Endothelial cell of umbilical vein (primary cell): ENCODE results near the gene TRPV6. TPM values are rescaled to one million over a fixed set of nuclear protein-coding genes. Genes with fewer than 3 reads are reported as not detected.

Experiments used
- BruUV-seq: library from RNA; stranded (reverse); fragments of 400-500 nt; replicated peaks from 2 replicates; lab custom pipeline; 2021; lab: Mats Ljungman, UMichigan
- CTCF ChIA-PET: fragments of 300-600, 350-600 bp; sonication (Branson Sonifier 250); formaldehyde crosslinking; loops from one replicate; lab custom pipeline; 2021; ENCODE audit warnings: antibody characterized with exemption, inconsistent platforms; lab: Charles Lee
- POLR2A ChIA-PET: fragments of 300-600, 350-600 bp; sonication (Branson Sonifier 250); formaldehyde crosslinking; loops from one replicate; lab custom pipeline; 2021; ENCODE audit warnings: antibody characterized with exemption, inconsistent platforms; lab: Charles Lee
- DNase-seq: peaks from one replicate; pipeline ENCODE4 v3.0.0-alpha.2; 2011; ENCODE audit warnings: low read depth, low spot score
- FAIRE-seq: peaks from 2 replicates; lab custom pipeline; 2011; peaks lifted over from hg19 to GRCh38; lab: Jason Lieb, UNC
- H2AFZ ChIP-seq: 2 replicates; pipeline ENCODE4 v1.6.0; 2012; ENCODE audit warnings: low read depth, low read length, control low read depth, inconsistent platforms
- H3K27ac ChIP-seq: 2 replicates; pipeline ENCODE4 v1.5.1; 2011; ENCODE audit warnings: low read depth, mild to moderate bottlenecking, control low read depth, low read length, moderate library complexity; ENCODE audit not compliant: insufficient read depth
- H3K27me3 ChIP-seq, 2 experiments: 2 replicates each; pipeline versions ENCODE4 v1.6.0 to v1.6.1; 2011; ENCODE audit warnings: low read length in 2 of 2, mixed read lengths in 1 of 2; ENCODE audit not compliant: control insufficient read depth in 2 of 2, insufficient read depth in 2 of 2
- H3K36me3 ChIP-seq, 2 experiments: 2 replicates in 1 of 2; 3 replicates in 1 of 2; pipeline ENCODE4 v1.5.1; 2011; ENCODE audit warnings: low read length in 2 of 2, mild to moderate bottlenecking in 1 of 2, moderate library complexity in 1 of 2; ENCODE audit not compliant: control insufficient read depth in 2 of 2, insufficient read depth in 2 of 2; ENCODE audit errors: extremely low read depth in 1 of 2
- H3K4me1 ChIP-seq: 3 replicates; pipeline ENCODE4 v1.5.1; 2011; ENCODE audit warnings: mild to moderate bottlenecking, low read length; ENCODE audit not compliant: control insufficient read depth, insufficient read depth; ENCODE audit errors: extremely low read depth
- H3K4me2 ChIP-seq: 2 replicates; pipeline ENCODE4 v1.6.1; 2011; ENCODE audit warnings: low read length, control low read depth, mixed read lengths; ENCODE audit not compliant: insufficient read depth
- H3K4me3 ChIP-seq, 3 experiments: fragments of 200-600 bp in 1 of 3; sonication (generic), shearing (Covaris generic) in 1 of 3; replicated peaks in 1 of 3; 2 replicates each; pipeline ENCODE4 v1.5.1; 2011 to 2016; ENCODE audit warnings: control low read depth in 3 of 3, low read length in 3 of 3, mild to moderate bottlenecking in 2 of 3, inconsistent platforms in 1 of 3, low read depth in 1 of 3, moderate library complexity in 1 of 3; ENCODE audit not compliant: insufficient read depth in 1 of 3
- H3K79me2 ChIP-seq: 2 replicates; pipeline ENCODE4 v1.6.0; 2012; ENCODE audit warnings: low read length, inconsistent platforms; ENCODE audit not compliant: control insufficient read depth, insufficient read depth
- H3K9ac ChIP-seq: replicated peaks from 2 replicates; pipeline ENCODE3; 2011; ENCODE audit warnings: low read length, control low read depth; ENCODE audit not compliant: insufficient read depth; ENCODE audit errors: extremely low read depth
- H3K9me1 ChIP-seq: replicated peaks from 3 replicates; pipeline ENCODE4 v1.6.0; 2011; ENCODE audit warnings: mild to moderate bottlenecking, low read length; ENCODE audit not compliant: control insufficient read depth, insufficient read depth; ENCODE audit errors: extremely low read depth
- H3K9me3 ChIP-seq: replicated peaks from 2 replicates; pipeline ENCODE4 v1.5.1; 2012; ENCODE audit warnings: low read length, inconsistent platforms; ENCODE audit not compliant: control insufficient read depth, insufficient read depth
- H4K20me1 ChIP-seq: replicated peaks from 2 replicates; pipeline ENCODE3; 2011; ENCODE audit warnings: mild to moderate bottlenecking, low read length; ENCODE audit not compliant: control insufficient read depth, insufficient read depth; ENCODE audit errors: extremely low read depth
- CTCF ChIP-seq, 2 donors: IDR thresholded peaks; 1 replicate in 1 of 2; 2 replicates in 1 of 2; pipeline ENCODE4 v1.5.1; 2011; ENCODE audit warnings: low read length in 2 of 2, mild to moderate bottlenecking in 2 of 2, moderate library complexity in 2 of 2, control low read depth in 1 of 2, inconsistent platforms in 1 of 2, low read depth in 1 of 2; ENCODE audit not compliant: insufficient read depth in 1 of 2; ENCODE audit errors: extremely low read depth in 1 of 2
- EZH2 ChIP-seq: IDR thresholded peaks from 2 replicates; pipeline ENCODE4 v1.6.1; 2012; ENCODE audit warnings: borderline replicate concordance, low read depth, mild to moderate bottlenecking, moderate library complexity, low read length, inconsistent platforms; ENCODE audit not compliant: severe bottlenecking
- GATA2 ChIP-seq: IDR thresholded peaks from 2 replicates; pipeline ENCODE4 v1.7.0; 2011; ENCODE audit warnings: low read depth, mild to moderate bottlenecking, moderate library complexity, mixed read lengths, low read length; ENCODE audit not compliant: insufficient read length, insufficient read depth
- JUN ChIP-seq: IDR thresholded peaks from 2 replicates; pipeline ENCODE4 v1.6.1; 2011; ENCODE audit warnings: borderline replicate concordance, low read depth; ENCODE audit not compliant: insufficient read length, insufficient read depth
- MYC ChIP-seq: IDR thresholded peaks from one replicate; pipeline ENCODE4 v1.6.1; 2011; ENCODE audit warnings: mild to moderate bottlenecking, low read depth, low read length
- POLR2A ChIP-seq: IDR thresholded peaks from 2 replicates; pipeline ENCODE4 v1.6.1; 2012; ENCODE audit warnings: low read depth, mild to moderate bottlenecking, control low read depth, low read length
- POLR2AphosphoS5 ChIP-seq: IDR thresholded peaks from 2 replicates; pipeline ENCODE4 v1.6.1; 2012; ENCODE audit warnings: low read depth, mild to moderate bottlenecking, control low read depth, low read length, moderate library complexity; ENCODE audit not compliant: insufficient read depth
- dilution Hi-C: fragments of 300-500 bp; cut with MboI; formaldehyde crosslinking; loops from one replicate; pipeline ENCODE4 v1.15.0; 2019; ENCODE audit warnings: low sequenced_read_pairs; ENCODE audit not compliant: extremely low pct_ligation_motif_present
- intact Hi-C: fragments of 100-400 bp; cut with micrococcal nuclease; formaldehyde crosslinking; loops from one replicate; pipeline ENCODE4 v1.10.0; 2022
- polyA plus RNA-seq, 4 experiments: library from polyadenylated mRNA; depleted of rRNA in 3 of 4; stranded (reverse) in 3 of 4; unstranded in 1 of 4; fragments of >200 nt; gene quantifications; 2 replicates each; pipeline versions ENCODE4 v1.2.1 to v1.2.3, GENCODE V29; 2011 to 2012; ENCODE audit warnings: missing spikeins in 1 of 4
- total RNA-seq: library from RNA; stranded (reverse); gene quantifications from 2 replicates; pipeline ENCODE4 v1.2.3, GENCODE V29; 2021
- TF ChIP-seq, protein P1 (sequence below): IDR thresholded peaks from 2 replicates; pipeline ENCODE4 v1.6.1; 2011; ENCODE audit not compliant: insufficient read depth, insufficient read length

Gene TRPV6
- total and polyA plus RNA-seq, 2 donors (not counting 3 experiments of a cell fraction or from before 2014, with no cell fraction given), result not detected

DNA sequence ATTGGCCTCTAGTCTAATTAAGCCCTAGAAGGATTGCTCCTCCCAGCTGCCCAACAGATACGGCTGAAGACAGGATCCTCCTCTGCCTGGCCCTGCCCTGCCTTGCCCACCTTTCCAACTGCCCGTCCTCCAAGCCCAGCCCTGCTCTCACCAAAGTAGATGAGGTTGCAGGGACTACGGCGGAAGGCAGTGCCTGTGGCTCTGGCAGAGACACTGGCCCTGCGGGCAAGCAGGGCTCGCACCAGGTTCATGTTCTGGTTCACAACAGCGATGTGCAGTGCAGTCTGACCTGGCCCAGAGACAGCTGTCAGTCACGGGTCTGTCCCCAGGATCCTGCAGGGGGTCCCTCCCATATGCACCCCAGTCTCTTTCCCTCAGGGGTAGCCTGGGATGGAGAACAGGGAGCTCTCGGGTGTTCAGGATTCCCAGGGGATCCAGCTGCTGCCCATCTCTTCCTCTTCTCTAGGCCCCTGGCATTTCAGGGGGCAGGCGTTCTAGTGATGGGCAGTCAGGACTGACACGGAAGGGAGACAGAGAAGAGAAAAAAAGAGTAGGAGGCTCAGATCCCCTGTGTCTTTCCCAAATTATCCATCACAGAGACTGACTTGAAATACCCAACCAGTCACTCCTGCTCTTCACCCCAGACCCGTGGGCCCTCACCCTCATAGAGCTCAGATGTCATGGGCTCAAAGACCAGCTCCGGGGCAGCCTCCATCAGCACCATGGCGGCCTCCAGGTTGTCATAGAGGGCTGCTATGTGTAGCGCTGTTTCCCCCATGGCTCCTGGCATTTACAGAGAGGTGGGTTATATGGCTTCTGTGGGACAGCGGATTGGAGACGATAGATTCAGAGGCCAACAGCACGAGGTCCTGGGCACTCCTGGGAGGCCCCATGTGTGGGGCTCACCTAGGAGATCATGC lies 8.3 kb downstream of the TRPV6 start:
- no peaks in the 10 kb centered on the region for H3K79me2 ChIP-seq
- H2AFZ ChIP-seq, result no peak overlapping the region
- no peak overlapping the region for H3K4me3 ChIP-seq
- H3K9ac ChIP-seq, result no peak overlapping the region
- H3K27me3 ChIP-seq, result peaks cover 0 to 2% of the 10 kb centered on the region in 2 experiments
- intact Hi-C loops (no loop called here), dilution Hi-C loops (no loop called here)
- FAIRE-seq, result no peak
- no peak overlapping the region for H3K4me2 ChIP-seq
- no peak overlapping the region for H3K27ac ChIP-seq
- BruUV-seq, result no TSS peak
- H3K4me1 ChIP-seq, result no peaks in the 10 kb centered on the region
- H4K20me1 ChIP-seq, result no peaks in the 10 kb centered on the region
- H3K9me1 ChIP-seq, result no peaks in the 10 kb centered on the region
- ChIA-PET POLR2A (no interaction called here), CTCF (interaction anchor here (1.0 kb wide), 1 partner anchor 338 kb away, joined by 3 read pairs; no protein-coding TSS in a partner anchor)
- no peak for DNase-seq
- no peaks in the 10 kb centered on the region for H3K9me3 ChIP-seq
- TF ChIP-seq, protein P1, sequence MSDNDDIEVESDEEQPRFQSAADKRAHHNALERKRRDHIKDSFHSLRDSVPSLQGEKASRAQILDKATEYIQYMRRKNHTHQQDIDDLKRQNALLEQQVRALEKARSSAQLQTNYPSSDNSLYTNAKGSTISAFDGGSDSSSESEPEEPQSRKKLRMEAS, result no peak
- TF ChIP-seq CTCF (IDR thresholded peaks at IDR 0.05; ENCODE audit: extremely low read depth in 1 of 2, insufficient read depth in 1 of 2, low read depth in 1 of 2, low read length in 2 of 2) (no peak), JUN (no peak), MYC (no peak), POLR2AphosphoS5 (no peak), POLR2A (no peak), EZH2 (no peak), GATA2 (no peak)
- H3K36me3 ChIP-seq, result no peaks in the 10 kb centered on the region
